Sigmoid colon (tissue), 4 donors: ENCODE data around the gene RNF128.
A peak's percentile ranks its signal among the peaks of the same experiment; 100 is the strongest.

Source experiments
- EP300 ChIP-seq, 4 donors: sonication (generic); formaldehyde crosslinking; IDR thresholded peaks; one replicate each; pipeline ENCODE4 v1.6.1; 2017; ENCODE audit warnings: antibody characterized with exemption in 4 of 4
- POLR2A ChIP-seq, 2 donors: fragments of 450-650 bp; IDR thresholded peaks; one replicate each; pipeline ENCODE4 v1.6.1; 2016; ENCODE audit warnings: antibody characterized with exemption in 2 of 2, mild to moderate bottlenecking in 2 of 2, moderate library complexity in 2 of 2
- TF ChIP-seq, protein P1 (sequence below), 4 experiments: fragments of 450-650 bp in 3 of 4; fragments of 200-600 bp in 1 of 4; IDR thresholded peaks; one replicate each; pipeline ENCODE4 v1.5.1; 2016 to 2019; ENCODE audit warnings: antibody characterized with exemption in 4 of 4, mild to moderate bottlenecking in 3 of 4, moderate library complexity in 2 of 4

DNA sequence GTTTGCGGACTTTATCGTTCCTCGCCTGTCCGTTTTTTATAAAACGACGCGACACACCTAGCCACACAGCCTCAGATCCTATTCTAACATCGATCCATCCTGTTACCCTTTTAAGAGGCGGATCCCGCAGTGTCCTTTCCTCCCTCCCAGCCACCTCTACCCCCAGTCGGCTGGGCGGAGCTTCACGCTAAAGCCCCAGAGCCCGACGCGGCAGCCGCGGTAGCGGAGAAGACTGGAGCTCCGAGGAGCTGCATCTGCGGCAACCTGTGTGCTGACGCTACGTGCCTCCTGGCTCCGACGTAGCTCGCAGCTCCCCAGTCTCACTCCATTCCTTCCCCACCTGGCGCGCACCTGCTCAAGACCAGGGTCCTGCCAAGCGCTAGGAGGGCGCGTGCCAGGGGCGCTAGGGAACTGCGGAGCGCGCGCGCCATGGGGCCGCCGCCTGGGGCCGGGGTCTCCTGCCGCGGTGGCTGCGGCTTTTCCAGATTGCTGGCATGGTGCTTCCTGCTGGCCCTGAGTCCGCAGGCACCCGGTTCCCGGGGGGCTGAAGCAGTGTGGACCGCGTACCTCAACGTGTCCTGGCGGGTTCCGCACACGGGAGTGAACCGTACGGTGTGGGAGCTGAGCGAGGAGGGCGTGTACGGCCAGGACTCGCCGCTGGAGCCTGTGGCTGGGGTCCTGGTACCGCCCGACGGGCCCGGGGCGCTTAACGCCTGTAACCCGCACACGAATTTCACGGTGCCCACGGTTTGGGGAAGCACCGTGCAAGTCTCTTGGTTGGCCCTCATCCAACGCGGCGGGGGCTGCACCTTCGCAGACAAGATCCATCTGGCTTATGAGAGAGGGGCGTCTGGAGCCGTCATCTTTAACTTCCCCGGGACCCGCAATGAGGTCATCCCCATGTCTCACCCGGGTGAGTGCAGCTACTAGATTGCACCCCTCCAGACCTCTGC lies at the start of gene RNF128:
- TF ChIP-seq, protein P1, sequence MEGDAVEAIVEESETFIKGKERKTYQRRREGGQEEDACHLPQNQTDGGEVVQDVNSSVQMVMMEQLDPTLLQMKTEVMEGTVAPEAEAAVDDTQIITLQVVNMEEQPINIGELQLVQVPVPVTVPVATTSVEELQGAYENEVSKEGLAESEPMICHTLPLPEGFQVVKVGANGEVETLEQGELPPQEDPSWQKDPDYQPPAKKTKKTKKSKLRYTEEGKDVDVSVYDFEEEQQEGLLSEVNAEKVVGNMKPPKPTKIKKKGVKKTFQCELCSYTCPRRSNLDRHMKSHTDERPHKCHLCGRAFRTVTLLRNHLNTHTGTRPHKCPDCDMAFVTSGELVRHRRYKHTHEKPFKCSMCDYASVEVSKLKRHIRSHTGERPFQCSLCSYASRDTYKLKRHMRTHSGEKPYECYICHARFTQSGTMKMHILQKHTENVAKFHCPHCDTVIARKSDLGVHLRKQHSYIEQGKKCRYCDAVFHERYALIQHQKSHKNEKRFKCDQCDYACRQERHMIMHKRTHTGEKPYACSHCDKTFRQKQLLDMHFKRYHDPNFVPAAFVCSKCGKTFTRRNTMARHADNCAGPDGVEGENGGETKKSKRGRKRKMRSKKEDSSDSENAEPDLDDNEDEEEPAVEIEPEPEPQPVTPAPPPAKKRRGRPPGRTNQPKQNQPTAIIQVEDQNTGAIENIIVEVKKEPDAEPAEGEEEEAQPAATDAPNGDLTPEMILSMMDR (IDR thresholded peaks at IDR 0.05), result no peak
- peak in 1 of 2 donors; percentile 36 for TF ChIP-seq POLR2A (IDR thresholded peaks at IDR 0.05)
- no peak for TF ChIP-seq EP300 (IDR thresholded peaks at IDR 0.05)
